ENCODE results near the gene TTLL11.

TTLL11 gene

GRCh38 chr9:122033775-122034373 lies 59.2 kb downstream of the TTLL11 start:
- TF ChIP-seq ZFX (IDR thresholded peaks at IDR 0.05) (no peak), CTCF (conservative IDR thresholded peaks at IDR 0.05) (no peak)
- H3K27ac ChIP-seq, result no peak overlapping the region

GRCh38 chr9:122032346-122032745 lies 60.8 kb downstream of the TTLL11 start:
- H3K27ac ChIP-seq, result no peak overlapping the region
- TF ChIP-seq CTCF (conservative IDR thresholded peaks at IDR 0.05), result no peak
- no peak for TF ChIP-seq ZFX (IDR thresholded peaks at IDR 0.05)

- TF ChIP-seq ZFX (IDR thresholded peaks at IDR 0.05) (no peak), CTCF (conservative IDR thresholded peaks at IDR 0.05) (no peak)
- no peak overlapping the region for H3K27ac ChIP-seq
These were observed 61.3 kb downstream of the TTLL11 start for GRCh38 chr9:122031776-122032175.

GRCh38 chr9:122031157-122031556 lies 62.0 kb downstream of the TTLL11 start:
- no peak for TF ChIP-seq CTCF (conservative IDR thresholded peaks at IDR 0.05)
- TF ChIP-seq ZFX (IDR thresholded peaks at IDR 0.05), result no peak

GRCh38 chr9:122030357-122030756 lies 62.8 kb downstream of the TTLL11 start:
- TF ChIP-seq CTCF (conservative IDR thresholded peaks at IDR 0.05), result no peak
- TF ChIP-seq ZFX (IDR thresholded peaks at IDR 0.05), result no peak
- H3K27ac ChIP-seq, result no peak overlapping the region

More at GRCh38 chr9:122031157-122031556, 62.0 kb downstream of the TTLL11 start:
- H3K27ac ChIP-seq, result no peak overlapping the region

GRCh38 chr9:122029898-122030297 lies 63.2 kb downstream of the TTLL11 start:
- no peak for TF ChIP-seq ZFX (IDR thresholded peaks at IDR 0.05)
- no peak for TF ChIP-seq CTCF (conservative IDR thresholded peaks at IDR 0.05)
- H3K27ac ChIP-seq, result no peak overlapping the region

DNA sequence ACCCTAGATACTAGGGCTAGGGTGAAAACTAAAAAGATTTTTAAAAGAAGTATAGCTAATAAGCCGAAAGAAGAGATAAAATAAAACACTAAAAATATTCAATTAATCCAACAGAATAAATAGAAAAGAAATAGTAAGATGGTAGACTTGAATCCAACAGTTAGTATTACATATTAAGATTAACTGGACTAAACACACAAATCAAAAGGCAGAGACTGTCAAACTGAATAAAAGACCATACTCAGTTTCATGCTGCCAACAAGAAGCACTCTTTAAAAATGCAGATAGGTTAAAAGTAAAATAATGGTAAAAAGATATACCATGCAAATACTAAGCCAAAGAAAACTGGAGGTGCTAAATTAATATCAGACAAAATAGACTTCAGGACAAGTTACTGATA lies 65.0 kb downstream of the TTLL11 start:
- H3K27ac ChIP-seq, result no peak overlapping the region
- TF ChIP-seq CTCF (conservative IDR thresholded peaks at IDR 0.05) (no peak), ZFX (IDR thresholded peaks at IDR 0.05) (no peak)

All from C4-2B (cell line).